A549 (cell line): ENCODE data around the gene SYNCRIP. TPM values are rescaled to one million over a fixed set of nuclear protein-coding genes. Genes with fewer than 3 reads are reported as not detected.
"Not testable (repeated sequence)": the region's sequence is repeated elsewhere in the genome, so short reads cannot be mapped to it uniquely, and the experiment has no call there.

Experiments used
- ATAC-seq, 2 experiments: fragments of 200-7000 bp in 1 of 2; fragments of >200 bp in 1 of 2; cut with Nextera tagmentation in 1 of 2; cut with Tn5 transposase in 1 of 2; 3 replicates each; pipeline versions ENCODE4 v1.8.0 to v1.9.1; 2018 to 2020; ENCODE audit warnings: mild to moderate bottlenecking in 1 of 2, moderate library complexity in 1 of 2
- CTCF ChIA-PET: fragments of 300-600 bp; sonication (Branson Sonifier 250); formaldehyde crosslinking; extraction: SDS; loops from one replicate; lab custom pipeline; 2021; ENCODE audit warnings: antibody characterized with exemption, inconsistent platforms; lab: Yijun Ruan, JAX
- POLR2A ChIA-PET: fragments of 350-600 bp; formaldehyde crosslinking; extraction: SDS; loops from one replicate; lab custom pipeline; 2021; ENCODE audit warnings: antibody characterized with exemption, inconsistent platforms; lab: Yijun Ruan, JAX
- DNase-seq, 2 experiments: peaks; one replicate each; pipeline versions ENCODE4 v3.0.0 to v3.0.0-alpha.2; 2011 to 2016; ENCODE audit warnings: low read depth in 1 of 2, low spot score in 1 of 2
- FAIRE-seq: peaks from 2 replicates; lab custom pipeline; 2011; peaks lifted over from hg19 to GRCh38; lab: Jason Lieb, UNC
- H3K27ac ChIP-seq, 2 experiments: fragments of >200 bp; sonication (Bioruptor Twin); formaldehyde crosslinking; 3 replicates each; pipeline ENCODE4 v1.5.1; 2016 to 2017
- H3K4me1 ChIP-seq: fragments of >200 bp; sonication (Bioruptor Twin); formaldehyde crosslinking; 3 replicates; pipeline ENCODE4 v1.6.1; 2016
- H3K4me2 ChIP-seq: fragments of >200 bp; sonication (Bioruptor Twin); formaldehyde crosslinking; 3 replicates; pipeline ENCODE4 v1.6.1; 2016
- H3K4me3 ChIP-seq: fragments of >200 bp; sonication (Bioruptor Twin); formaldehyde crosslinking; 3 replicates; pipeline ENCODE4 v1.5.1; 2016
- H3K9me3 ChIP-seq: fragments of >200 bp; sonication (Bioruptor Twin); formaldehyde crosslinking; 3 replicates; pipeline ENCODE4 v1.6.1; 2016
- CEBPB ChIP-seq, 2 experiments: fragments of >200 bp in 1 of 2; sonication (Bioruptor Twin) in 1 of 2; formaldehyde crosslinking in 1 of 2; IDR thresholded peaks; 2 replicates each; pipeline ENCODE4 v1.6.1; 2012 to 2016
- CHD2 ChIP-seq: fragments of 150-350 bp; IDR thresholded peaks from 2 replicates; pipeline ENCODE4 v1.6.1; 2014; ENCODE audit warnings: low read length; ENCODE audit not compliant: partially characterized antibody
- CTCF ChIP-seq: fragments of >200 bp; sonication (Bioruptor Twin); formaldehyde crosslinking; IDR thresholded peaks from 3 replicates; pipeline ENCODE4 v1.5.1; 2016
- E2F6 ChIP-seq: IDR thresholded peaks from 2 replicates; pipeline ENCODE4 v1.6.1; 2012; ENCODE audit warnings: low read depth, borderline replicate concordance
- EHF ChIP-seq: fragments of 250-450 bp; sonication (Bioruptor Pico); IDR thresholded peaks from 2 replicates; pipeline ENCODE4 v1.5.0; 2020; ENCODE audit warnings: mild to moderate bottlenecking
- EHMT2 ChIP-seq: fragments of 200-600 bp; sonication (generic); IDR thresholded peaks from 2 replicates; pipeline ENCODE4 v1.6.1; 2016; ENCODE audit warnings: antibody characterized with exemption, low read depth, mild to moderate bottlenecking, moderate library complexity
- ESRRA ChIP-seq: fragments of 150-350 bp; IDR thresholded peaks from 2 replicates; pipeline ENCODE4 v1.6.1; 2014; ENCODE audit warnings: mild to moderate bottlenecking, low read length, borderline replicate concordance
- FOSB ChIP-seq: fragments of 250-450 bp; sonication (Bioruptor Pico); IDR thresholded peaks from 2 replicates; pipeline ENCODE4 v1.5.0; 2020; ENCODE audit warnings: mild to moderate bottlenecking, moderate library complexity
- FOSL2 ChIP-seq, 2 experiments: fragments of 450-650 bp in 1 of 2; fragments of >200 bp in 1 of 2; sonication (Bioruptor Twin) in 1 of 2; formaldehyde crosslinking; IDR thresholded peaks; 2 replicates each; pipeline versions ENCODE4 v1.5.0 to v1.6.1; 2016 to 2020; ENCODE audit warnings: mild to moderate bottlenecking in 1 of 2, moderate library complexity in 1 of 2
- GATA3 ChIP-seq: IDR thresholded peaks from 2 replicates; pipeline ENCODE4 v1.6.1; 2012; ENCODE audit warnings: borderline replicate concordance
- HDAC2 ChIP-seq: fragments of 200-600 bp; sonication (generic); IDR thresholded peaks from 2 replicates; pipeline ENCODE4 v1.6.1; 2016
- HES2 ChIP-seq: fragments of >200 bp; sonication (Bioruptor Twin); formaldehyde crosslinking; IDR thresholded peaks from 2 replicates; pipeline ENCODE4 v1.6.1; 2016
- HEYL ChIP-seq: fragments of 250-450 bp; sonication (Bioruptor Pico); IDR thresholded peaks from 2 replicates; pipeline ENCODE4 v1.8.0; 2021; ENCODE audit warnings: mild to moderate bottlenecking, moderate library complexity
- HOXA7 ChIP-seq: fragments of 250-450 bp; sonication (Bioruptor Pico); IDR thresholded peaks from 2 replicates; pipeline ENCODE4 v1.5.0; 2020; ENCODE audit warnings: mild to moderate bottlenecking, moderate library complexity
- HOXB5 ChIP-seq: fragments of 250-450 bp; sonication (Bioruptor Pico); IDR thresholded peaks from 2 replicates; pipeline ENCODE4 v1.5.0; 2020; ENCODE audit warnings: mild to moderate bottlenecking, moderate library complexity
- JUN ChIP-seq, 2 experiments: fragments of >200 bp; sonication (Bioruptor Twin); formaldehyde crosslinking; IDR thresholded peaks; 2 replicates in 1 of 2; 3 replicates in 1 of 2; pipeline ENCODE4 v1.6.1; 2016 to 2017
- MAFK ChIP-seq: fragments of 450-650 bp; IDR thresholded peaks from 2 replicates; pipeline ENCODE4 v1.6.1; 2014; ENCODE audit not compliant: partially characterized antibody
- MYC ChIP-seq: IDR thresholded peaks from 2 replicates; pipeline ENCODE4 v1.6.1; 2012; ENCODE audit warnings: mild to moderate bottlenecking, inconsistent platforms, low read length, improper control_type of control experiment, borderline replicate concordance
- PHF8 ChIP-seq: fragments of 200-600 bp; sonication (generic); IDR thresholded peaks from 2 replicates; pipeline ENCODE4 v1.6.1; 2016; ENCODE audit warnings: low read depth, mild to moderate bottlenecking, antibody characterized with exemption, moderate library complexity, borderline replicate concordance
- POLR2A ChIP-seq: IDR thresholded peaks from 2 replicates; pipeline ENCODE4 v1.6.1; 2012; ENCODE audit warnings: mild to moderate bottlenecking, low read length
- SREBF2 ChIP-seq: fragments of 450-650 bp; IDR thresholded peaks from 2 replicates; pipeline ENCODE4 v1.6.1; 2014; ENCODE audit warnings: mild to moderate bottlenecking, moderate library complexity
- TFCP2L1 ChIP-seq: fragments of 250-450 bp; sonication (Bioruptor Pico); IDR thresholded peaks from 2 replicates; pipeline ENCODE4 v1.5.0; 2021; ENCODE audit warnings: mild to moderate bottlenecking
- TP53 ChIP-seq: fragments of 250-450 bp; sonication (Bioruptor Pico); IDR thresholded peaks from 2 replicates; pipeline ENCODE4 v1.5.0; 2021; ENCODE audit warnings: mild to moderate bottlenecking, moderate library complexity
- ZSCAN20 ChIP-seq: fragments of 250-450 bp; sonication (Bioruptor Pico); IDR thresholded peaks from 2 replicates; pipeline ENCODE4 v1.8.0; 2022; ENCODE audit warnings: mild to moderate bottlenecking, moderate library complexity
- WGBS: methylation state at CpG from one replicate; pipeline ENCODE4 v1.1.6; 2017; ENCODE audit errors: missing lambda C conversion rate; 5-methylcytosine and 5-hydroxymethylcytosine counted together
- polyA plus RNA-seq, 4 experiments: library from polyadenylated mRNA; depleted of rRNA in 3 of 4; stranded (reverse); fragments of >200 nt; fragmentation: RNase III in 1 of 4; extraction: RNeasy Plus Mini Kit Qiagen cat#74134 plus additional on column Dnase treatment in 1 of 4; gene quantifications; 2 replicates in 3 of 4; 3 replicates in 1 of 4; pipeline ENCODE4 v1.2.3, GENCODE V29; 2011 to 2017
- TF ChIP-seq, protein P1 (sequence below): fragments of 200-600 bp; sonication (generic); IDR thresholded peaks from 2 replicates; pipeline ENCODE4 v1.6.1; 2016; ENCODE audit warnings: antibody characterized with exemption, mild to moderate bottlenecking, moderate library complexity
- TF ChIP-seq, protein P2 (sequence below): fragments of >200 bp; sonication (Bioruptor Twin); formaldehyde crosslinking; IDR thresholded peaks from 3 replicates; pipeline ENCODE4 v1.6.1; 2016
- TF ChIP-seq, protein P3 (sequence below): fragments of 250-450 bp; sonication (Bioruptor Pico); IDR thresholded peaks from 2 replicates; pipeline ENCODE4 v1.5.0; 2020; ENCODE audit warnings: low read depth, mild to moderate bottlenecking, moderate library complexity

The SYNCRIP gene
- polyA plus RNA-seq, 2 of the 4 experiments (the other 2 are of a cell fraction) = 47.5 to 102 TPM

- Histone ChIP-seq H3K4me2 (no peak overlapping the region), H3K4me3 (no peak overlapping the region), H3K4me1 (peaks cover 7% of the 10 kb centered on the region), H3K9me3 (peaks cover 5% of the 10 kb centered on the region; the same call in 1 of the 3 replicates), H3K27ac (no peak overlapping the region)
- POLR2A ChIA-PET = no interaction called here
- no peak for DNase-seq
- TF ChIP-seq GATA3 = no peak
- no peak for TF ChIP-seq HOXA7 (CRISPR knock-in tag)
- TF ChIP-seq HDAC2 = no peak
- no peak for TF ChIP-seq ESRRA
- no peak for TF ChIP-seq FOSL2 (IDR thresholded peaks at IDR 0.05)
- TF ChIP-seq FOSL2 (CRISPR knock-in tag; IDR thresholded peaks at IDR 0.05) = no peak
- no peak for TF ChIP-seq JUN (IDR thresholded peaks at IDR 0.05)
- TF ChIP-seq MAFK = no peak
- TF ChIP-seq, protein P1, sequence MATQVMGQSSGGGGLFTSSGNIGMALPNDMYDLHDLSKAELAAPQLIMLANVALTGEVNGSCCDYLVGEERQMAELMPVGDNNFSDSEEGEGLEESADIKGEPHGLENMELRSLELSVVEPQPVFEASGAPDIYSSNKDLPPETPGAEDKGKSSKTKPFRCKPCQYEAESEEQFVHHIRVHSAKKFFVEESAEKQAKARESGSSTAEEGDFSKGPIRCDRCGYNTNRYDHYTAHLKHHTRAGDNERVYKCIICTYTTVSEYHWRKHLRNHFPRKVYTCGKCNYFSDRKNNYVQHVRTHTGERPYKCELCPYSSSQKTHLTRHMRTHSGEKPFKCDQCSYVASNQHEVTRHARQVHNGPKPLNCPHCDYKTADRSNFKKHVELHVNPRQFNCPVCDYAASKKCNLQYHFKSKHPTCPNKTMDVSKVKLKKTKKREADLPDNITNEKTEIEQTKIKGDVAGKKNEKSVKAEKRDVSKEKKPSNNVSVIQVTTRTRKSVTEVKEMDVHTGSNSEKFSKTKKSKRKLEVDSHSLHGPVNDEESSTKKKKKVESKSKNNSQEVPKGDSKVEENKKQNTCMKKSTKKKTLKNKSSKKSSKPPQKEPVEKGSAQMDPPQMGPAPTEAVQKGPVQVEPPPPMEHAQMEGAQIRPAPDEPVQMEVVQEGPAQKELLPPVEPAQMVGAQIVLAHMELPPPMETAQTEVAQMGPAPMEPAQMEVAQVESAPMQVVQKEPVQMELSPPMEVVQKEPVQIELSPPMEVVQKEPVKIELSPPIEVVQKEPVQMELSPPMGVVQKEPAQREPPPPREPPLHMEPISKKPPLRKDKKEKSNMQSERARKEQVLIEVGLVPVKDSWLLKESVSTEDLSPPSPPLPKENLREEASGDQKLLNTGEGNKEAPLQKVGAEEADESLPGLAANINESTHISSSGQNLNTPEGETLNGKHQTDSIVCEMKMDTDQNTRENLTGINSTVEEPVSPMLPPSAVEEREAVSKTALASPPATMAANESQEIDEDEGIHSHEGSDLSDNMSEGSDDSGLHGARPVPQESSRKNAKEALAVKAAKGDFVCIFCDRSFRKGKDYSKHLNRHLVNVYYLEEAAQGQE = no peak
- no peak for TF ChIP-seq POLR2A
- no peak for TF ChIP-seq SREBF2
- TF ChIP-seq HOXB5 = no peak
- no peak for TF ChIP-seq ZSCAN20
- TF ChIP-seq E2F6 = no peak
- TF ChIP-seq HES2 = no peak
- TF ChIP-seq EHF (CRISPR knock-in tag) = no peak
- no peak for TF ChIP-seq EHMT2
- TF ChIP-seq MYC = no peak
- no peak for ATAC-seq
- 82% methylated on average over 3 of the region's 3 CpGs for WGBS
- FAIRE-seq = no peak
- CTCF ChIA-PET = interaction anchor here (0.6 kb wide), 1 partner anchor 35 kb away, joined by 3 read pairs; no protein-coding TSS in a partner anchor
Measured at GRCh38 chr6:85585741-85586140, 56.9 kb downstream of the SYNCRIP start.

- FAIRE-seq, CTCF ChIA-PET, H3K4me2 ChIP-seq, H3K9me3 ChIP-seq, H3K4me3 ChIP-seq, ATAC-seq, H3K27ac ChIP-seq, DNase-seq, POLR2A ChIA-PET: not testable (repeated sequence)
- H3K4me1 ChIP-seq = peaks cover 26% of the 10 kb centered on the region
- WGBS = 98% methylated on average over 4 of the region's 4 CpGs
Measured at GRCh38 chr6:85582832-85583231, 59.9 kb downstream of the SYNCRIP start.

DNA sequence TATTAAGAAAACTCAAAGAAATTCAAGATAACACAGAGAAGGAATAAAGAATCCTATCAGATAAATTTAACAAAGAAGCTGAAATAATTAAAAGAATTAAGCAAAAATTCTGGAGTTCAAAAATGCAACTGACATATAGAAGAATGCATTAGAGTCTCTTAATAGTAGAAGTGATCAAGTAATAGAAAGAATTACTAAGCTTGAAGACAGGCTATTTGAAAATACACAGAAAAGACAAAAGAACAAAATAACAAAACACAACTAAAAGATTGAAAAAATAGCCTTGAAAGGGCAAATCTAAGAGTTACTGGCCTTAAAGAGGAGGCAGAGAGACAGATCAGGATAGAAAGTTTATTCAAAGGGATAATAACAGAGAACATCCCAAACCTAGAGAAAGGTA, 61.1 kb downstream of the SYNCRIP start:
- DNase-seq (no peak), FAIRE-seq (no peak), ATAC-seq (no peak)
- Histone ChIP-seq H3K27ac (no peak overlapping the region; a peak in 1 of 6 replicates), H3K9me3 (peaks cover 5% of the 10 kb centered on the region; the same call in 1 of the 3 replicates), H3K4me1 (peaks cover 35% of the 10 kb centered on the region), H3K4me2 (peak overlapping the region; percentile 70; the same call in 2 of the 3 replicates), H3K4me3 (no peak overlapping the region)
- CTCF ChIA-PET = no interaction called here
- POLR2A ChIA-PET = interaction anchor here (1.5 kb wide), 1 partner anchor 97 kb away, joined by 4 read pairs; no protein-coding TSS in a partner anchor
- TF ChIP-seq FOSB (no peak), POLR2A (no peak), CEBPB (IDR thresholded peaks at IDR 0.05) (no peak), HEYL (no peak), HES2 (no peak), TP53 (CRISPR knock-in tag) (no peak), CTCF (no peak), CHD2 (no peak), PHF8 (no peak), TFCP2L1 (CRISPR knock-in tag) (no peak), HOXA7 (CRISPR knock-in tag) (no peak), JUN (IDR thresholded peaks at IDR 0.05) (no peak)
- TF ChIP-seq, protein P2, sequence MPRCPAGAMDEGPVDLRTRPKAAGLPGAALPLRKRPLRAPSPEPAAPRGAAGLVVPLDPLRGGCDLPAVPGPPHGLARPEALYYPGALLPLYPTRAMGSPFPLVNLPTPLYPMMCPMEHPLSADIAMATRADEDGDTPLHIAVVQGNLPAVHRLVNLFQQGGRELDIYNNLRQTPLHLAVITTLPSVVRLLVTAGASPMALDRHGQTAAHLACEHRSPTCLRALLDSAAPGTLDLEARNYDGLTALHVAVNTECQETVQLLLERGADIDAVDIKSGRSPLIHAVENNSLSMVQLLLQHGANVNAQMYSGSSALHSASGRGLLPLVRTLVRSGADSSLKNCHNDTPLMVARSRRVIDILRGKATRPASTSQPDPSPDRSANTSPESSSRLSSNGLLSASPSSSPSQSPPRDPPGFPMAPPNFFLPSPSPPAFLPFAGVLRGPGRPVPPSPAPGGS = no peak
- TF ChIP-seq, protein P3, sequence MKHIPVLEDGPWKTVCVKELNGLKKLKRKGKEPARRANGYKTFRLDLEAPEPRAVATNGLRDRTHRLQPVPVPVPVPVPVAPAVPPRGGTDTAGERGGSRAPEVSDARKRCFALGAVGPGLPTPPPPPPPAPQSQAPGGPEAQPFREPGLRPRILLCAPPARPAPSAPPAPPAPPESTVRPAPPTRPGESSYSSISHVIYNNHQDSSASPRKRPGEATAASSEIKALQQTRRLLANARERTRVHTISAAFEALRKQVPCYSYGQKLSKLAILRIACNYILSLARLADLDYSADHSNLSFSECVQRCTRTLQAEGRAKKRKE = no peak
